HEK293 (cell line): ENCODE measurements around the gene TBC1D14.

Experiments used
- CTCF ChIA-PET: fragments of 350-600 bp; formaldehyde crosslinking; extraction: SDS; loops from one replicate; lab custom pipeline; 2021; ENCODE audit warnings: antibody characterized with exemption; lab: Yijun Ruan, JAX
- POLR2A ChIA-PET: fragments of 300-600 bp; formaldehyde crosslinking; extraction: SDS; loops from one replicate; lab custom pipeline; 2020; ENCODE audit warnings: antibody characterized with exemption, inconsistent platforms; lab: Yijun Ruan, JAX
- H3K27ac ChIP-seq: fragments of 200-500 bp; sonication (Bioruptor generic); 2 replicates; pipeline ENCODE4 v1.5.1; 2014; ENCODE audit warnings: low read depth, low read length, control low read depth, inconsistent platforms; ENCODE audit errors: extremely low read depth
- H3K36me3 ChIP-seq, 2 experiments: fragments of 200-500 bp in 1 of 2; sonication (Bioruptor generic) in 1 of 2; 1 replicate in 1 of 2; 2 replicates in 1 of 2; pipeline ENCODE4 v1.5.1; 2014 to 2017; ENCODE audit warnings: inconsistent platforms in 2 of 2, low read length in 2 of 2; ENCODE audit not compliant: control insufficient read depth in 2 of 2, insufficient read depth in 1 of 2
- H3K4me1 ChIP-seq: fragments of 200-500 bp; sonication (Bioruptor generic); 2 replicates; pipeline ENCODE4 v1.5.1; 2014; ENCODE audit warnings: mild to moderate bottlenecking, low read length, inconsistent platforms; ENCODE audit not compliant: control insufficient read depth, insufficient read depth
- H3K4me3 ChIP-seq: 2 replicates; pipeline ENCODE4 v1.5.1; 2011; ENCODE audit warnings: low read depth, mild to moderate bottlenecking, control low read depth, low read length, moderate library complexity
- H3K9me3 ChIP-seq: fragments of 200-500 bp; sonication (Bioruptor generic); 2 replicates; pipeline ENCODE4 v1.5.1; 2014; ENCODE audit warnings: low read depth, low read length, inconsistent platforms; ENCODE audit not compliant: control insufficient read depth, insufficient read depth
- KLF16 ChIP-seq: fragments of 450-650 bp; formaldehyde crosslinking; IDR thresholded peaks from 2 replicates; pipeline ENCODE4 v1.5.1; 2017; ENCODE audit warnings: missing biosample characterization, missing genetic modification characterization
- SCRT2 ChIP-seq: fragments of 450-650 bp; formaldehyde crosslinking; IDR thresholded peaks from 2 replicates; pipeline ENCODE4 v1.5.1; 2016; ENCODE audit warnings: missing biosample characterization, missing genetic modification characterization
- YY2 ChIP-seq: fragments of 450-650 bp; formaldehyde crosslinking; IDR thresholded peaks from 2 replicates; pipeline ENCODE4 v1.5.1; 2016; ENCODE audit warnings: missing biosample characterization, missing genetic modification characterization
- ZNF202 ChIP-seq: fragments of 450-650 bp; formaldehyde crosslinking; IDR thresholded peaks from 2 replicates; pipeline ENCODE4 v1.5.1; 2016; ENCODE audit warnings: missing biosample characterization, missing genetic modification characterization, borderline replicate concordance
- ZNF223 ChIP-seq: fragments of 450-650 bp; formaldehyde crosslinking; IDR thresholded peaks from 2 replicates; pipeline ENCODE4 v1.5.1; 2016; ENCODE audit warnings: missing biosample characterization, missing genetic modification characterization
- ZNF266 ChIP-seq: fragments of 450-650 bp; formaldehyde crosslinking; IDR thresholded peaks from 2 replicates; pipeline ENCODE4 v1.5.1; 2016; ENCODE audit warnings: missing biosample characterization, missing genetic modification characterization, low read depth
- ZNF324 ChIP-seq: fragments of 450-650 bp; formaldehyde crosslinking; IDR thresholded peaks from 2 replicates; pipeline ENCODE4 v1.5.1; 2016; ENCODE audit warnings: missing biosample characterization, missing genetic modification characterization
- ZNF391 ChIP-seq: fragments of 450-650 bp; formaldehyde crosslinking; IDR thresholded peaks from 2 replicates; pipeline ENCODE4 v1.5.1; 2016; ENCODE audit warnings: low read depth, missing biosample characterization, missing genetic modification characterization, borderline replicate concordance
- ZNF394 ChIP-seq: fragments of 450-650 bp; formaldehyde crosslinking; IDR thresholded peaks from 2 replicates; pipeline ENCODE4 v1.5.1; 2016; ENCODE audit warnings: missing biosample characterization, missing genetic modification characterization, mild to moderate bottlenecking, moderate library complexity, borderline replicate concordance
- ZNF433 ChIP-seq: fragments of 450-650 bp; formaldehyde crosslinking; IDR thresholded peaks from 2 replicates; pipeline ENCODE4 v1.5.1; 2016; ENCODE audit warnings: missing biosample characterization, missing genetic modification characterization, low read depth
- ZNF48 ChIP-seq: fragments of 450-650 bp; formaldehyde crosslinking; IDR thresholded peaks from 2 replicates; pipeline ENCODE4 v1.5.1; 2016; ENCODE audit warnings: missing biosample characterization, missing genetic modification characterization
- ZNF510 ChIP-seq: fragments of 450-650 bp; formaldehyde crosslinking; IDR thresholded peaks from 2 replicates; pipeline ENCODE4 v1.5.1; 2018; ENCODE audit warnings: mild to moderate bottlenecking, missing genetic modification characterization, missing biosample characterization; ENCODE audit not compliant: insufficient replicate concordance
- ZNF555 ChIP-seq: fragments of 450-650 bp; formaldehyde crosslinking; conservative IDR thresholded peaks from 2 replicates; pipeline ENCODE4 v1.5.1; 2017; ENCODE audit warnings: missing biosample characterization, mild to moderate bottlenecking, missing genetic modification characterization, inconsistent platforms
- ZNF785 ChIP-seq: fragments of 450-650 bp; formaldehyde crosslinking; IDR thresholded peaks from 2 replicates; pipeline ENCODE4 v1.5.1; 2016; ENCODE audit warnings: missing biosample characterization, missing genetic modification characterization
- TF ChIP-seq, protein P1 (sequence below): fragments of 450-650 bp; formaldehyde crosslinking; IDR thresholded peaks from 2 replicates; pipeline ENCODE4 v1.5.1; 2016; ENCODE audit warnings: missing biosample characterization, missing genetic modification characterization
- TF ChIP-seq, protein P2 (sequence below): fragments of 450-650 bp; formaldehyde crosslinking; IDR thresholded peaks from 2 replicates; pipeline ENCODE4 v1.5.0; 2017; ENCODE audit warnings: missing biosample characterization, missing genetic modification characterization, borderline replicate concordance
- TF ChIP-seq, protein P3 (sequence below): fragments of 450-650 bp; formaldehyde crosslinking; IDR thresholded peaks from 2 replicates; pipeline ENCODE4 v1.5.1; 2016; ENCODE audit warnings: missing biosample characterization, missing genetic modification characterization
- TF ChIP-seq, protein P4 (sequence below): fragments of 450-650 bp; formaldehyde crosslinking; IDR thresholded peaks from 2 replicates; pipeline ENCODE4 v1.5.1; 2016; ENCODE audit warnings: missing biosample characterization, missing genetic modification characterization

The TBC1D14 gene

DNA sequence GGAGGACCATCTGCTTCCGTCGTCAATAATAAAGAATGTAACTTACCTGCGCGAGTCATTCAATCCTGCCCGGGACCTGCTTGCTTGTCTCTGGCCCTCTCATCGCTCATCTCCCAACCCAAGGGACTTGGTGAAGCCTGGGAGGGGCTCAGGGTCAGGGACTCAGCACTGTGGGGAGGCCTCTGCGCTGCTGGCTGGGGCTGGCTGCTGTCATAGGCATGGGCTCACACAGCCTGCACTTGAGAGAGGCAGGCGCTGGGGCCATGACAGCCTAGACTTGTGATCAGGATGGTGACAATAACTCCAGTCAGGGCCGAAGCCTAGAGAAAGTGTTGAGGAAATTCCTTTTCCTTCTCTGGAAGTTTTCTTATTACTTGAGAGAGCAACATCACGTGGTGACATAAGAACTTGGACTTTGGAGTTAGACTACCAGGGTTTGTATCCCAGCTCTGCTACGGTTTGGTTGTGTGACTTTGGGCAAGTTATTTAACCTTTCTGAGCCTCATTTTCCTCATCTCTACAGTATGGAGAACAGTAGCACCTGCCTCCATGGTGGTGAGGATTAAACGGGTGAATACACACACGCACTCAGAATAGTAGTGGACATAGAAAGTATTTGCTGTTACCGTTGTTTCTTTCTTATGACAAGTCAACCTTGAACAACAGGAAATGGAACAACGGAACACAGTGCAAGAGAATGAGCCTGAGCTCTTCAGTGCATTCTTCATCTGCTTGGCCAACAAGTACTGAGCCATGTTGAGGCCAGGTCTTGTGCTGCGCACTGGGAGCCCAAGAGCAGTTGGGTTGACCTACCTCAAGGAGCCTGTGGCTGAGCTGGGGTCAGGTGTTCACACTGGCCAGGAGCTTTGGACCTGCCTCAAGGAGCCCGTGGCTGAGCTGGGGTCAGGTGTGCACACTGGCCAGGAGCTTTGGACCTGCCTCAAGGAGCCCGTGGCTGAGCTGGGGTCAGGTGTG is 60.5 kb downstream of the TBC1D14 start:
- no peak overlapping the region for H3K4me3 ChIP-seq
- no peaks in the 10 kb centered on the region for H3K4me1 ChIP-seq
- TF ChIP-seq KLF16 (tag by site-specific recombination) = no peak
- TF ChIP-seq, protein P1, sequence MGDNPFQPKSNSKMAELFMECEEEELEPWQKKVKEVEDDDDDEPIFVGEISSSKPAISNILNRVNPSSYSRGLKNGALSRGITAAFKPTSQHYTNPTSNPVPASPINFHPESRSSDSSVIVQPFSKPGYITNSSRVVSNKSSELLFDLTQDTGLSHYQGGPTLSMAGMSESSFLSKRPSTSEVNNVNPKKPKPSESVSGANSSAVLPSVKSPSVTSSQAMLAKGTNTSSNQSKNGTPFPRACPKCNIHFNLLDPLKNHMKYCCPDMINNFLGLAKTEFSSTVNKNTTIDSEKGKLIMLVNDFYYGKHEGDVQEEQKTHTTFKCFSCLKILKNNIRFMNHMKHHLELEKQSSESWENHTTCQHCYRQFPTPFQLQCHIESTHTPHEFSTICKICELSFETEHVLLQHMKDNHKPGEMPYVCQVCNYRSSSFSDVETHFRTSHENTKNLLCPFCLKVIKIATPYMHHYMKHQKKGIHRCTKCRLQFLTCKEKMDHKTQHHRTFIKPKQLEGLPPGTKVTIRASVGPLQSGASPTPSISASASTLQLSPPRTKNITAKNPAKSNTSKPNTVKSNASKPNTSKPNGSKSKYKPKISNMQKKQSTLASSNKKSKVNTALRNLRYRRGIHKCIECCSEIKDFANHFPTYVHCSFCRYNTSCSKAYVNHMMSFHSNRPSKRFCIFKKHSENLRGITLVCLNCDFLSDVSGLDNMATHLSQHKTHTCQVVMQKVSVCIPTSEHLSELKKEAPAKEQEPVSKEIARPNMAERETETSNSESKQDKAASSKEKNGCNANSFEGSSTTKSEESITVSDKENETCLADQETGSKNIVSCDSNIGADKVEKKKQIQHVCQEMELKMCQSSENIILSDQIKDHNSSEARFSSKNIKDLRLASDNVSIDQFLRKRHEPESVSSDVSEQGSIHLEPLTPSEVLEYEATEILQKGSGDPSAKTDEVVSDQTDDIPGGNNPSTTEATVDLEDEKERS = no peak
- TF ChIP-seq ZNF223 = no peak
- no peak for TF ChIP-seq ZNF202 (tag by site-specific recombination)
- TF ChIP-seq, protein P2, sequence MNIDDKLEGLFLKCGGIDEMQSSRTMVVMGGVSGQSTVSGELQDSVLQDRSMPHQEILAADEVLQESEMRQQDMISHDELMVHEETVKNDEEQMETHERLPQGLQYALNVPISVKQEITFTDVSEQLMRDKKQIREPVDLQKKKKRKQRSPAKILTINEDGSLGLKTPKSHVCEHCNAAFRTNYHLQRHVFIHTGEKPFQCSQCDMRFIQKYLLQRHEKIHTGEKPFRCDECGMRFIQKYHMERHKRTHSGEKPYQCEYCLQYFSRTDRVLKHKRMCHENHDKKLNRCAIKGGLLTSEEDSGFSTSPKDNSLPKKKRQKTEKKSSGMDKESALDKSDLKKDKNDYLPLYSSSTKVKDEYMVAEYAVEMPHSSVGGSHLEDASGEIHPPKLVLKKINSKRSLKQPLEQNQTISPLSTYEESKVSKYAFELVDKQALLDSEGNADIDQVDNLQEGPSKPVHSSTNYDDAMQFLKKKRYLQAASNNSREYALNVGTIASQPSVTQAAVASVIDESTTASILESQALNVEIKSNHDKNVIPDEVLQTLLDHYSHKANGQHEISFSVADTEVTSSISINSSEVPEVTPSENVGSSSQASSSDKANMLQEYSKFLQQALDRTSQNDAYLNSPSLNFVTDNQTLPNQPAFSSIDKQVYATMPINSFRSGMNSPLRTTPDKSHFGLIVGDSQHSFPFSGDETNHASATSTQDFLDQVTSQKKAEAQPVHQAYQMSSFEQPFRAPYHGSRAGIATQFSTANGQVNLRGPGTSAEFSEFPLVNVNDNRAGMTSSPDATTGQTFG (tag by site-specific recombination) = no peak
- no peak for TF ChIP-seq YY2 (tag by site-specific recombination)
- no peak for TF ChIP-seq ZNF266 (tag by site-specific recombination)
- no peak for TF ChIP-seq ZNF391 (tag by site-specific recombination)
- no peak for TF ChIP-seq ZNF785 (tag by site-specific recombination)
- TF ChIP-seq ZNF510 (tag by site-specific recombination) = no peak
- TF ChIP-seq ZNF48 = no peak
- TF ChIP-seq ZNF324 (tag by site-specific recombination) = no peak
- no peak overlapping the region for H3K27ac ChIP-seq
- H3K9me3 ChIP-seq = no peaks in the 10 kb centered on the region
- ChIA-PET CTCF (interaction anchor here (0.6 kb wide), 1 partner anchor 105 kb away, joined by 3 read pairs; no protein-coding TSS in a partner anchor), POLR2A (interaction anchor here (0.7 kb wide), 1 partner anchor 45 kb away, joined by 5 read pairs; no protein-coding TSS in a partner anchor)
- H3K36me3 ChIP-seq = peaks cover 0 to 15% of the 10 kb centered on the region in 2 experiments; a peak in 1 of 3 replicates

DNA sequence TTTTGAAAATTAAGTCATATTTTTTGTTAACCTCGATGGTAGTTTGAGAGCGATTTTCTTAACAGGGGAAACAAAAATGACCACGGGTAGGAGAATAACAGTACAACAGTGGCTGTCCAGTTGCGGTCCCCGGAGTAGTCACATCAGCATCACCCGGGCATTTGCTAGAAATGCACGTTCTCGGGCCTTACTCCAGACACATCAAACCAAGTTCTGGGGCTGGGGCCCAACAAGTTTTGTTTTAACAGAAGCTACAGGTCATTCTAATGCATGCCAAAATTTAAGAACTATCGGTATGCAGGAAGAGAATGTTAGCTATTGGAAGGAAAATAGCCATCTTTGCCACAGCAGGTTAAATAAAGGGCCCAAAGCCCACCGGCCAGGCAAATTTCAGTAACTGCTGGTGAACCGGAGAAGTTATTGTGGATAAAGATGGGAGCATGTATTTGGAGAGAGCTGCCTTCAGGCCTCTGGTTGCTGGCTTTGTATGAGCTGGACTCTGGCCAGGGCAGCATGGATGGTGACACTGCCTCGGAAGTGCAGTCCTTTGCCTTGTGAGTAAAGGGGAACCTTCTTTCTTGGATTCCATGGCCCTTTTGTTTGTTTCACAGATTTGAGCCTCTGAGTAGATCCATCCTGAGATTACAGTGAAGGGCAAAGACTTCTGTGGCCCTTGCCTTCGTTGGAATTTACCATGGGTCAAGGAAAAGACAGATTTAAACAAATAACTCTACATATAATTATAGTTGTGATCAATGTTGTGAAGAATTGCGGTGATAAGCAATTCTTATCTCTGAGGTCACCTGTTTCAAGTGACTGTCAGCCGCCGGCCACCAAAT is 62.1 kb downstream of the TBC1D14 start:
- no peaks in the 10 kb centered on the region for H3K4me1 ChIP-seq
- CTCF ChIA-PET = interaction anchor here (0.6 kb wide), 1 partner anchor 99 kb away, joined by 4 read pairs; no protein-coding TSS in a partner anchor
- H3K36me3 ChIP-seq = peaks cover 0 to 15% of the 10 kb centered on the region in 2 experiments; a peak in 1 of 3 replicates
- H3K9me3 ChIP-seq = no peaks in the 10 kb centered on the region
- TF ChIP-seq ZNF394 (tag by site-specific recombination) (no peak), ZNF433 (tag by site-specific recombination) (no peak), SCRT2 (tag by site-specific recombination) (no peak), ZNF555 (tag by site-specific recombination) (no peak)
- TF ChIP-seq, protein P3, sequence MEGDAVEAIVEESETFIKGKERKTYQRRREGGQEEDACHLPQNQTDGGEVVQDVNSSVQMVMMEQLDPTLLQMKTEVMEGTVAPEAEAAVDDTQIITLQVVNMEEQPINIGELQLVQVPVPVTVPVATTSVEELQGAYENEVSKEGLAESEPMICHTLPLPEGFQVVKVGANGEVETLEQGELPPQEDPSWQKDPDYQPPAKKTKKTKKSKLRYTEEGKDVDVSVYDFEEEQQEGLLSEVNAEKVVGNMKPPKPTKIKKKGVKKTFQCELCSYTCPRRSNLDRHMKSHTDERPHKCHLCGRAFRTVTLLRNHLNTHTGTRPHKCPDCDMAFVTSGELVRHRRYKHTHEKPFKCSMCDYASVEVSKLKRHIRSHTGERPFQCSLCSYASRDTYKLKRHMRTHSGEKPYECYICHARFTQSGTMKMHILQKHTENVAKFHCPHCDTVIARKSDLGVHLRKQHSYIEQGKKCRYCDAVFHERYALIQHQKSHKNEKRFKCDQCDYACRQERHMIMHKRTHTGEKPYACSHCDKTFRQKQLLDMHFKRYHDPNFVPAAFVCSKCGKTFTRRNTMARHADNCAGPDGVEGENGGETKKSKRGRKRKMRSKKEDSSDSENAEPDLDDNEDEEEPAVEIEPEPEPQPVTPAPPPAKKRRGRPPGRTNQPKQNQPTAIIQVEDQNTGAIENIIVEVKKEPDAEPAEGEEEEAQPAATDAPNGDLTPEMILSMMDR (tag by site-specific recombination) = no peak
- TF ChIP-seq, protein P4, sequence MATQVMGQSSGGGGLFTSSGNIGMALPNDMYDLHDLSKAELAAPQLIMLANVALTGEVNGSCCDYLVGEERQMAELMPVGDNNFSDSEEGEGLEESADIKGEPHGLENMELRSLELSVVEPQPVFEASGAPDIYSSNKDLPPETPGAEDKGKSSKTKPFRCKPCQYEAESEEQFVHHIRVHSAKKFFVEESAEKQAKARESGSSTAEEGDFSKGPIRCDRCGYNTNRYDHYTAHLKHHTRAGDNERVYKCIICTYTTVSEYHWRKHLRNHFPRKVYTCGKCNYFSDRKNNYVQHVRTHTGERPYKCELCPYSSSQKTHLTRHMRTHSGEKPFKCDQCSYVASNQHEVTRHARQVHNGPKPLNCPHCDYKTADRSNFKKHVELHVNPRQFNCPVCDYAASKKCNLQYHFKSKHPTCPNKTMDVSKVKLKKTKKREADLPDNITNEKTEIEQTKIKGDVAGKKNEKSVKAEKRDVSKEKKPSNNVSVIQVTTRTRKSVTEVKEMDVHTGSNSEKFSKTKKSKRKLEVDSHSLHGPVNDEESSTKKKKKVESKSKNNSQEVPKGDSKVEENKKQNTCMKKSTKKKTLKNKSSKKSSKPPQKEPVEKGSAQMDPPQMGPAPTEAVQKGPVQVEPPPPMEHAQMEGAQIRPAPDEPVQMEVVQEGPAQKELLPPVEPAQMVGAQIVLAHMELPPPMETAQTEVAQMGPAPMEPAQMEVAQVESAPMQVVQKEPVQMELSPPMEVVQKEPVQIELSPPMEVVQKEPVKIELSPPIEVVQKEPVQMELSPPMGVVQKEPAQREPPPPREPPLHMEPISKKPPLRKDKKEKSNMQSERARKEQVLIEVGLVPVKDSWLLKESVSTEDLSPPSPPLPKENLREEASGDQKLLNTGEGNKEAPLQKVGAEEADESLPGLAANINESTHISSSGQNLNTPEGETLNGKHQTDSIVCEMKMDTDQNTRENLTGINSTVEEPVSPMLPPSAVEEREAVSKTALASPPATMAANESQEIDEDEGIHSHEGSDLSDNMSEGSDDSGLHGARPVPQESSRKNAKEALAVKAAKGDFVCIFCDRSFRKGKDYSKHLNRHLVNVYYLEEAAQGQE (tag by site-specific recombination) = no peak
- TF ChIP-seq, all 188 proteins: peak for 0
- POLR2A ChIA-PET = no interaction called here
- Histone ChIP-seq H3K27ac (no peak overlapping the region), H3K4me3 (no peak overlapping the region)
